MM.1S (cell line): ENCODE data around the gene HDDC3.

Experiments used
- EZH2 ChIP-seq: fragments of 300-600 bp; sonication (generic); optimal IDR thresholded peaks from 2 replicates; pipeline ENCODE3; 2017; ENCODE audit warnings: low read depth, mild to moderate bottlenecking, antibody characterized with exemption, low read length, mixed read lengths
- EZH2phosphoT487 ChIP-seq: fragments of 300-600 bp; sonication (generic); IDR thresholded peaks from 2 replicates; pipeline ENCODE4 v1.6.1; 2018; ENCODE audit warnings: antibody characterized with exemption, low read length
- TF ChIP-seq, protein P1 (sequence below): fragments of 300-600 bp; sonication (generic); IDR thresholded peaks from 2 replicates; pipeline ENCODE4 v1.5.1; 2016; ENCODE audit warnings: antibody characterized with exemption, low read length, mixed read lengths

DNA sequence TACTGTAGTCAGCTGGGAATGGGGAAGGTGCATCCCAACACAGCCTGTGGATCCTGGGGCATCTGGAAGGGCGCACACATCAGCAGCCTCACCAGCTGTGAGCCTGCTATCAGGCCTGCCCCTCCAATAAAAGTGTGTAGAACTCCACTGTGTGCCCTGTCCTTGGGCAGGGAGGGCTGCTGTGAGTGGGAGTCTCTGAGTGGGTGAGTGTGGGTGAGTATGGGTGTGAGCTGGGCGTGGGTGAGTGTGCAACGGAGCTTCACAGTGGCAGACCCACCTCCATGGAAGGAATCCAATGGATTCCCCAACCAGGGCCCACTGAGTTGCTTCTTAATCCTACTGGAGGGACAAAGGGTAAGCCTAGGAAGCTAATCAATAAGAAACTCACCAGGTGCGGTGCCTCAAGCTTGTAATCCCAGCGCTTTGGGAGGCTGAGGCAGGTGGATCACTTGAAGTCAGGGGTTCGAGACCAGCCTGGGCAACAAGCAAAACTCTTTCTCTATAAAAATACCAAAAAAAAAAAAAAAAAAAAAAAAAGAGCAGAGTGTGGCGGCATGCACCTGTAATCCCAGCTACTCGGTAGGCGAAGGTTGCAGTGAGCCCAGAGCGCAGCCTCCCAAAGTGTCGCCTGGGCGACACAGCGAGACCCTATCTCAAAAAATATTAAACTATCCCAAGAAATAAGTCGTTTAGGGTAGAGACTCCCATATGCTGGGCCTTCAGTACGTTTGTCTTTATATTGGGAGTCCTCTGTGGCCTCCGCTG, 21.8 kb upstream of the HDDC3 start:
- TF ChIP-seq, protein P1, sequence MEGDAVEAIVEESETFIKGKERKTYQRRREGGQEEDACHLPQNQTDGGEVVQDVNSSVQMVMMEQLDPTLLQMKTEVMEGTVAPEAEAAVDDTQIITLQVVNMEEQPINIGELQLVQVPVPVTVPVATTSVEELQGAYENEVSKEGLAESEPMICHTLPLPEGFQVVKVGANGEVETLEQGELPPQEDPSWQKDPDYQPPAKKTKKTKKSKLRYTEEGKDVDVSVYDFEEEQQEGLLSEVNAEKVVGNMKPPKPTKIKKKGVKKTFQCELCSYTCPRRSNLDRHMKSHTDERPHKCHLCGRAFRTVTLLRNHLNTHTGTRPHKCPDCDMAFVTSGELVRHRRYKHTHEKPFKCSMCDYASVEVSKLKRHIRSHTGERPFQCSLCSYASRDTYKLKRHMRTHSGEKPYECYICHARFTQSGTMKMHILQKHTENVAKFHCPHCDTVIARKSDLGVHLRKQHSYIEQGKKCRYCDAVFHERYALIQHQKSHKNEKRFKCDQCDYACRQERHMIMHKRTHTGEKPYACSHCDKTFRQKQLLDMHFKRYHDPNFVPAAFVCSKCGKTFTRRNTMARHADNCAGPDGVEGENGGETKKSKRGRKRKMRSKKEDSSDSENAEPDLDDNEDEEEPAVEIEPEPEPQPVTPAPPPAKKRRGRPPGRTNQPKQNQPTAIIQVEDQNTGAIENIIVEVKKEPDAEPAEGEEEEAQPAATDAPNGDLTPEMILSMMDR, result no peak
- TF ChIP-seq EZH2 (no peak), EZH2phosphoT487 (no peak)
